Mononuclear cell (primary cell): ENCODE data around the gene PLVAP. TPM values are rescaled to one million over a fixed set of nuclear protein-coding genes. Genes with fewer than 3 reads are reported as not detected.

Source experiments
- H3K27me3 ChIP-seq: 2 replicates; pipeline ENCODE4 v1.6.0; 2011; ENCODE audit warnings: low read length, control low read depth; ENCODE audit not compliant: insufficient read depth
- H3K4me1 ChIP-seq: 2 replicates; pipeline ENCODE4 v1.5.1; 2011; ENCODE audit warnings: mild to moderate bottlenecking, low read length, control low read depth; ENCODE audit not compliant: insufficient read depth
- H3K4me3 ChIP-seq: 2 replicates; pipeline ENCODE4 v1.5.1; 2011; ENCODE audit warnings: mild to moderate bottlenecking, low read length, moderate library complexity
- H3K9me3 ChIP-seq: 2 replicates; pipeline ENCODE4 v1.5.1; 2011; ENCODE audit warnings: low read depth, mild to moderate bottlenecking, control low read depth, low read length
- total RNA-seq: library from RNA; depleted of rRNA; stranded (reverse); fragments of >200 nt; gene quantifications from one replicate; pipeline ENCODE4 v1.2.3, GENCODE V29; 2012

Gene PLVAP
- total RNA-seq, 1 donor, result 0.63 TPM

- H3K9me3 ChIP-seq, result no peaks in the 10 kb centered on the region
- no peaks in the 10 kb centered on the region for H3K27me3 ChIP-seq
- peaks cover 27% of the 10 kb centered on the region for H3K4me1 ChIP-seq
- H3K4me3 ChIP-seq, result no peak overlapping the region
Observed at GRCh38 chr19:17312189-17313113, 64.7 kb downstream of the PLVAP start.

- Histone ChIP-seq H3K4me3 (no peak overlapping the region), H3K9me3 (no peaks in the 10 kb centered on the region), H3K27me3 (no peaks in the 10 kb centered on the region), H3K4me1 (peaks cover 24% of the 10 kb centered on the region)
Observed at GRCh38 chr19:17311455-17312188, 65.5 kb downstream of the PLVAP start.

GRCh38 chr19:17309965-17310461, 67.1 kb downstream of the PLVAP start:
- Histone ChIP-seq H3K9me3 (no peaks in the 10 kb centered on the region), H3K4me1 (peaks cover 35% of the 10 kb centered on the region), H3K4me3 (peak overlapping the region; percentile 87), H3K27me3 (no peaks in the 10 kb centered on the region)

GRCh38 chr19:17309198-17309964, 67.8 kb downstream of the PLVAP start, which contains the start of gene DDA1:
Gene DDA1 (plus strand): TSS chr19:17309563. CDS start chr19:17309655, 92 bp downstream.
- H3K27me3 ChIP-seq, result no peaks in the 10 kb centered on the region
- H3K4me1 ChIP-seq, result peaks cover 42% of the 10 kb centered on the region
- H3K4me3 ChIP-seq, result peak within 1 kb of the TSS; percentile 87
- H3K9me3 ChIP-seq, result no peaks in the 10 kb centered on the region

- H3K27me3 ChIP-seq, result no peaks in the 10 kb centered on the region
- H3K4me3 ChIP-seq, result no peak overlapping the region
- peaks cover 53% of the 10 kb centered on the region for H3K4me1 ChIP-seq
Observed at GRCh38 chr19:17307876-17308377, 69.2 kb downstream of the PLVAP start.

GRCh38 chr19:17306285-17306714, 70.8 kb downstream of the PLVAP start:
- Histone ChIP-seq H3K4me3 (peak overlapping the region; percentile 56), H3K9me3 (no peaks in the 10 kb centered on the region), H3K4me1 (peaks cover 64% of the 10 kb centered on the region), H3K27me3 (no peaks in the 10 kb centered on the region)

More at GRCh38 chr19:17307876-17308377, 69.2 kb downstream of the PLVAP start:
- no peaks in the 10 kb centered on the region for H3K9me3 ChIP-seq

GRCh38 chr19:17305517-17306284, 71.4 kb downstream of the PLVAP start, which contains the start of gene MRPL34:
Gene MRPL34 (plus strand): TSS chr19:17305872. CDS start chr19:17305893, 21 bp downstream.
- Histone ChIP-seq H3K4me3 (peak within 1 kb of the TSS; percentile 56), H3K9me3 (no peaks in the 10 kb centered on the region), H3K27me3 (no peaks in the 10 kb centered on the region), H3K4me1 (peaks cover 61% of the 10 kb centered on the region)

GRCh38 chr19:17305216-17305516, 72.0 kb downstream of the PLVAP start:
- Histone ChIP-seq H3K4me1 (peaks cover 56% of the 10 kb centered on the region), H3K9me3 (no peaks in the 10 kb centered on the region), H3K27me3 (no peaks in the 10 kb centered on the region), H3K4me3 (peak overlapping the region; percentile 56)

- no peaks in the 10 kb centered on the region for H3K27me3 ChIP-seq
- no peaks in the 10 kb centered on the region for H3K9me3 ChIP-seq
- no peak overlapping the region for H3K4me3 ChIP-seq
- peaks cover 50% of the 10 kb centered on the region for H3K4me1 ChIP-seq
Observed at GRCh38 chr19:17304386-17305215, 72.5 kb downstream of the PLVAP start.

GRCh38 chr19:17303940-17304267, 73.2 kb downstream of the PLVAP start:
- H3K4me1 ChIP-seq, result peaks cover 47% of the 10 kb centered on the region
- H3K4me3 ChIP-seq, result no peak overlapping the region
- H3K27me3 ChIP-seq, result no peaks in the 10 kb centered on the region
- no peaks in the 10 kb centered on the region for H3K9me3 ChIP-seq

- no peaks in the 10 kb centered on the region for H3K27me3 ChIP-seq
- H3K4me1 ChIP-seq, result peaks cover 44% of the 10 kb centered on the region
- H3K4me3 ChIP-seq, result peak within 1 kb of the TSS; percentile 59
- H3K9me3 ChIP-seq, result no peaks in the 10 kb centered on the region
Observed at GRCh38 chr19:17303167-17303939, 73.8 kb downstream of the PLVAP start, which contains the start of gene ABHD8. Gene ABHD8 (minus strand): TSS chr19:17303425. CDS start chr19:17301616, 1,809 bp downstream.

GRCh38 chr19:17302391-17303166, 74.6 kb downstream of the PLVAP start:
- peak overlapping the region; percentile 59 for H3K4me3 ChIP-seq
- no peaks in the 10 kb centered on the region for H3K9me3 ChIP-seq
- peaks cover 44% of the 10 kb centered on the region for H3K4me1 ChIP-seq
- H3K27me3 ChIP-seq, result no peaks in the 10 kb centered on the region
